ENCODE results near the gene YBEY.

GRCh38 chr21:46323710-46324389, 37.7 kb downstream of the YBEY start, which contains the start of the genes C21orf58 and PCNT:
- no peak for TF ChIP-seq POLR2A (IDR thresholded peaks at IDR 0.05)
- TF ChIP-seq CTCF (IDR thresholded peaks at IDR 0.05) = no peak
- TF ChIP-seq POLR2AphosphoS5 (IDR thresholded peaks at IDR 0.05) = peak in 2 of 3 donors; percentile 38 to 70

Measured in breast epithelium (tissue), 3 donors.